Endometrium (tissue), 2 donors: ENCODE measurements around the gene KCTD19.
"Not testable (repeated sequence)": the region's sequence is repeated elsewhere in the genome, so short reads cannot be mapped to it uniquely, and the experiment has no call there.

Experiments used
- FAIRE-seq: peaks from 2 replicates; lab custom pipeline; 2012; peaks lifted over from hg19 to GRCh38; lab: Jason Lieb, UNC
- donor health status: control.
- donor health status: control.

KCTD19 gene

DNA sequence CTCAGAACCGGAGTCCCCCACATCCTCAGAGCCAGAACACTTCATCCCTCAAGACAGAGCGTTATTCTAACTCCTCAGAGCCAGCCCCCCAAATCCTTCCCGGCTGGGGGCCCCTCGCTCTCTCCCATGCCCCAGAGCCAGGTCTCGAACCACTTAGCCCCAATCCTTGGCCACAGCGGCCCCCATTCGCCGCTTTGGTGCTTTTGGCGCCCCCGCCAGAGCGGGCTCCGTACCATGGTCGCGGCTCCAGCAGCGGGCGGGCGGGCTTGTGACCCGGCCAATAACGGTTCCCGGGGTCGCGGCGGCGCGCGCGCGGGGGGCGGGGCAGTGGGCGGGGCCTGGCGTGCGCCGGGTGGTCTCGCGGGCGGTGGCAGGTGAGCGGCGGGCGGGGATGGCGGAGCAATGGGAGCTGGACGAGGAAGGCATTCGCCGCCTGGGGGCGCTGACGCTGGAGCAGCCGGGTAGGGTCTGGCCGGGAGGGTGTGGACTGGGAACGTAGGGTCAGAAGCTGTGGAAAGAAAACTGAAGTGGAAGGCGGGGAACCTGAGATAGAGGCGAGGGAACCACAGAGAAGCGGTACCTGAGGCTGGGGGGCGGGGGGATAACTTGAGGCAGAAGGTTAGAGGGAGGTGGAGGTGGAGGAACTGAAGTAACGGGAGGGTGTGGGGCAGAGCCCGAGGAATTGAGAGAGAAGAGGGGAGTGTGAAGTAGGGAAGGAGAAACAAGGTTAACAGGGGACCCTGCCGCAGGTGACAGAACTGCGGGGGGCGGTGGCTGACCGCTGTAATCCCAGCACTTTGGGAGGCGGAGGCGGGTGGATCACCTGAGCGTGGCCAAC, at the start of gene KCTD19, which contains the start of gene LRRC36:
Gene KCTD19, minus strand, starts transcription at position 270 of the 838 bp plus-strand sequence. Its CDS starts 34 bp downstream, at position 236.
Gene LRRC36, plus strand, starts transcription at position 344 of the 838 bp plus-strand sequence. Its CDS starts 48 bp downstream, at position 392.
- FAIRE-seq, result no peak

DNA sequence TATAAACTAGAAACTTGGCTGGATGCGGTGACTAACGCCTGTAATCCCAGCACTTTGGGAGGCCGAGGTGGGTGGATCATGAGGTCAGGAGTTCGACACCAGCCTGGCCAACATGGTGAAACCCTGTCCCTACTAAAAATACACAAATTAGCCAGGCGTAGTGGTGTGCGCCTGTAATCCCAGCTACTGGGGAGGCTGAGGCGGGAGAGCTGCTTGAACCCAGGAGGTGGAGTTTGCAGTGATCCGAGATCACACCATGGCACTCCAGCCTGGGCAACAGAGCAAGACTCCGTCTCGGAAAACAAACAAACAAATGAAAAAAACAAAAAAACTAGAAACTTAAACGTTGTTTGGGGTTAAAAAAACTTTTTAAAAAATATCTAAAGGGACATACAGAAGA, 49.5 kb upstream of the KCTD19 start:
- FAIRE-seq, result not testable (repeated sequence)

DNA sequence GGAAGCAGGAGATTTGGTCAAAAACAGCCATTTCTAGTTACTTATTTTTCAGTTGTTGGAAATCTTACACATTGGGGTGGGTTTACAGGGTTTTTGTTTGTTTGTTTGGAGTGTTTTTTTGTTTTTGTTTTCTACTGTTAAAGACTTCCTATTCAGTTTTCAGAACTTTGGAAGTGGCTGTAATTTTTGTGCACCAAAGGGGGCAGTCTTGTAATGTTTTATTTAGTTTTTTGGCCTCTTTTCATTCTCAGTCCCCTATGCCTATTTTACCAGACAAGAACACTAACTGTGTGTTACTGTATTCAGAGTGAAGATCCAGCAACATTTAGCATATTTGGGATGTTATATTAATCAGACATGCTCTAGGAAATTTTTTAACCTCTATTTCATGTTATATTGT, 46.1 kb upstream of the KCTD19 start:
- FAIRE-seq, result peak; percentile 4

DNA sequence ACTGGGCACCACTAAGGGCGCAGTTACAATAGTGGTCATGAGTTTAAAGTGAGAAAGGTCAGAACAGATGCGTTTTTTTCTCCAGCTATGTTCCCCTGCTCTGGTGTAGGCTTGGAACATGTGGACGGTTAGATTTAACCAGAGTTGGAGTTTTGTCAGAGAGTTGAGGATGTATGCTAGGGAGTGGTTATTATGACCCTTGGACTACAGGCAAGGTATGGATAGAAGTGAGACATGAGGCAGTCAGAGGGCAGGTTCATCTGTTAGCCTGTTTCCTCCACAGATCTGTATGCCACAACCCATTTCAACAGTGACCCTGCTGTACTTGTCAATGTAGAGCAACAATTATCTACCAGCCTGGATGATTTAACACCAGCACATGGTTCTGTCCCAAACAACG, 44.1 kb upstream of the KCTD19 start:
- no peak for FAIRE-seq

DNA sequence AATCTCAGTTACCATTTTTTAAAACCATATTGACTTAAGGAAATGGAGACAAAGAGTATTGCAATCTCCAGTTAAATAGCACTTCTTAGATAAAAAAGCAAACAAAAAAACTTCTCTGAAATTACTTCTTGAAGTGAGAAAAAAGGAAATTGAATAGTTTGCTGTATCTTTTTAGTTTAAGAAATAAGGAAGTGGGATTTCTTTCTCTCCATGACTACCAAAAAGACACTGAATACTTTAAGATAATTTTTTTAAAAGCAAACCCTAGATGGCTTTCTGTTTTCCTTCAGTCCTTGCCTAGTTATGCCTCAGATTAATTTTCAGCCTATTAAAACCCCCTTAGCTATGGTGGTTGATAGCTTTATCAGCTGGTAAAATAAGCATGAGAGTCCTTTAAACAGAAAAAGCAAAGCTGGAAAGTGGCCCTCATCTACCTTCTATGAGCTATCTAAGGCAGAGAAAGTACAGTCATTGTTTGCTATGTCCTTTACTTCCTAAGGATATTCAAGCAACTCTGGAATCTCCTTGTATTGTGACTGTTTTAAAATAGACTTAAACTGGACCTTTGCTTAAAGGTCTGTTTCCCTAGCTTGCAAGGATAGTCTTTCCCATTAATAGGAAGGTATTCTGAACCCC, 38.2 kb upstream of the KCTD19 start:
- no peak for FAIRE-seq

DNA sequence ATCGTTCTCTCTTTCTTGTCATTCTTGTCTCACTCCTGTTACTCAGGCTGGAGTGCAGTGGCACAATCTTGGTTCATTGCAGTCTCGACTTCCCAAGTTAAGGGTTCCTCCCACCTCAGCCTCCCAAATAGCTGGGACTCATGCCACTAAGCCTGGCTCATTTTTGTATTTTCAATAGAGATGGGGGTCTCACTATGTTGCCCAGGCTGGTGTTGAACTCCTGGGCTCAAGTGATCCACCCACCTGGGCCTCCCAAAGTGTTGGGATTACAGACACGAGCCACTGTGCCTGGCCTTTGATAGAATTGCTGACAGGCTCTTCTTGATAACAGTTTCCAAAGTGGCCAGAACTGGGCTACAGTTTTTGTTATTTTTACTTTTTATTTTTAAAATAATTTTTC, 34.5 kb upstream of the KCTD19 start:
- no peak for FAIRE-seq

DNA sequence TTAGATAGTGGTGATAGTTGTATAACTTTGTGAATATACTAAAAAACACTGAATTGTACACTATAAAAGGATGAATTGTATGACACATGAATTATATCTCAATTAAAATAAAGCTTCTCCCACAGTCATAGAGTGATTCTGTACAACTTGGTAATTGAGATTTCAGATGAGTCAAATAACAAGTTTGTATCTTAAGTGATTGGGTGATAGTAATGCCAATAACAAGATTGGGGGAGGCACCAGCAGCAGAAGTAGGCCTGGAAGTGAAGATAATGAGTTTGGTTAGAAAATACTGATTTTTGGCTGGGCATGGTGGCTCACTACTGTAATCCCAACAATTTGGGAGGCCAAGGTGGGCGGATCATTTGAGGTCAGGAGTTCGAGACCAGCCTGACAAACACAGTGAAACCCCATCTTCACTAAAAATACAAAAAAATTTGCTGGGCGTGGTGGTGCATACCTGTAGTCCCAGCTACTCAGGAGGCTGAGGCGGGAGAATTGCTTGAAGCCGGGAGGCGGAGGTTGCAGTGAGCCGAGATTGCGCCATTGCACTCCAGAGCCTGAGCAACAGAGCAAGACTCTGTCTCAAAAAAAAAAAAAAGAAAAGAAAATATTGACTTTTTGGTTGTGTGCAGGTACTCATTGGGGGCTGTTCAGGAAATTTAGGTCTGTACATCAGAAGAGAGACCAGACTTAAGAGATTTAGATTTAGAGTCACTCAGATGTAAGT, 33.2 kb upstream of the KCTD19 start:
- FAIRE-seq, result not testable (repeated sequence)

DNA sequence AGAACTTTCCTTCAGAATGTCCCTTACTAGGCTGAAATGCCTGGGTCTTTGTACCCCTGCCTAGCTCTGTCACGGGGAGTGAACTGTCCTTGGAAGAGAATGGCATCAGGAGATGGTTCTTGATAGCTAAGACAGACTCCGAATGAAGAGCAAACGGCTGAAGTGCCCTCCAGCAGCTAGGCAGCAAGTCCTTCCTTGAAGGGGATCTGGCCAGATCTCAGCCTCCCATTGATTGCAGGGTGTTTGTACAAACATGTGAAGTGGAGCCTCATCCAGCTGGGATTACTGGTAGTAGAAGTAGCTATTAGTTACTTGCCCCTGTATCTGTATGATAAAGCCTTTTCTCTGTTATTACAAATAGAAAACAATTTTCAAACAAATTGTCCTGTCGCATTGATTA, 31.0 kb upstream of the KCTD19 start:
- FAIRE-seq, result no peak

DNA sequence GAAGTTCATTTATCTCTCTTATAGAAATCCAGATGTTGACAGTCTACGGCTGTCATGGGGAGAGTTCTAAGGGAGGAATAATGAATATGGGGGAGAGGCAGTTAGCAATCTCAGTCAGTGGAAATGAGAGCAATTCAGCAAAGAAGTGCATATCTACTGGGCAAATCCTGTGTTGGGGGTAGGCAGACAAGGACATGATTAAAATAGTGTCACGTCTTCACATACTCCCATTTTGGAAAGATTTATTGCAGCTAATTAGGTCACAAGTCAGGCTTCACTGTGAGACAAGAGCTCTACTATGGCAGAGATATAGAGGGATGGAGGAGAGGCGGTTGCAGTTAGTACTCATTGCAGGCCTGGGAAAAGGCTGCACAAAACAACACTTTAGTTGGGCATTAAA, 29.9 kb upstream of the KCTD19 start:
- FAIRE-seq, result no peak

DNA sequence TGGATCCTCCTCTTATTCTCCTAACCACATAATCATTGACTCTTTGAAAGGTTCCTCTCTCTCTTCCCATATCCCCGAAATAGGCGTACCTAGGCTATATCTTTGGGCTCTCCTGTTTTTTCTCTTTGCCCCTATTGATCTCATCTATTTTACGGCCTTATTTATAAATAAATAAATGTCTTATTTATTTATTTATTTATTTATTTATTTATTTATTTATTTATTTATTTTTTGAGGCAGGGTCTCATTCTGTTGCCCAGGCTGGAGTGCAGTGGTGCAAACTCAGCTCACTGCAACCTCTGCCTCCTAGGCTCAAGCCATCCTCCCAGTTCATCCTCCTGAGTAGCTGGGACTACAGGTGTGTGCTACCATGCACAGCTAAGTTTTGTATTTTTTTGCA, 25.9 kb upstream of the KCTD19 start:
- not testable (repeated sequence) for FAIRE-seq

DNA sequence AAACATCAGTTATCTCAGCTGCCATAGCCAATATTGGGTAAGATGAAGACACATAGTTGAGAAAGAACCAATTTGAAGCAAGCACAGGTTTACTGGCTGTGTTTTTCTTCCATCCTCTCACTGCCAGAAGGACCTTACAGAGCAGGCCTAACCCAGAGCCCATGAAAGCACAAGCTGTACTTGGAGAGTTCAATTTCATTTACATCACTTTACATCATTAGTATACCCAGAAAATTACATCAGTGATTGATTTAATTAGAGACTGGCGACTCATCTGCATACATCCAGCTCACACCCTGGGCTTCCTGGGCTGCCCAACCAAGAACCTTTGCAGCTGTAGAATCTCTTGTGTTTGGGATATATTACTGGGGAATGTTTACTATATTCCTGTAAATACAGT, 23.8 kb upstream of the KCTD19 start:
- no peak for FAIRE-seq

DNA sequence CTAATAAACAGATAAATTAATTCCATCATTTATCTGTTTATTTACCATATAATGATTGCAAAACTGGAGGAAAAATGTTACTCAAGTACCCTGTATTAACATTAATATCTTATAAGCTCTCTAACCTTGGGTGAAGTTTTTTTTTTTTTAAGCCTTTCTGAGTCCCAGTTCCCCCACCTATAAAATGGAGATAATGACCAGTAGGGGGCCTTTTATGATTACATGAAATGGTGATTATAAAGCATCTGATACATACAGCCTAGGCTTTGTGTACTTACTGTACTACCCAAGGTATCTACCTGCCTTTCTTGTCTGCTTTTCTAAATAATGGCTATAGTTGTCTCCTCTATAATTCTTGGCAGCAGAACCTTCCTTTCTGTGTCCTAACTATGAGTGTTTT, 22.6 kb upstream of the KCTD19 start:
- no peak for FAIRE-seq

DNA sequence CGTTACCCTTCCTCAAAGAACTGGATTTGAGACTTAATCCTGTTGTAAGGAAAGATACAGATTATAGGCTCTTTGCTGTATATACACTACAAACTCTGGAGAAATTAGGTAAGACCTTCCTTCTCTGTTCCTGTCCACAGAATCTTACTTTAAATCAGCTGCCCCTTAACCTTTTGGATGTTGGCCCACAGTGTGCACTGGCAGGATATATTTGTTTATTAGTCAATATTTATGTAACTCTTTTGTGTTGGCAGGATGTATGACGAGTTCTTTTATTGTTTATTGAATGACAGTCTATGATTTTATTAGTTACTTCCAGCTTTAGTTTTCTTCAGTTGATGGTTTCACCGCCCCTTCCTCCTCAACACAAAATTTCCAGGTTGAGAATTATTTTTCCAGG, 19.8 kb upstream of the KCTD19 start:
- FAIRE-seq, result no peak

DNA sequence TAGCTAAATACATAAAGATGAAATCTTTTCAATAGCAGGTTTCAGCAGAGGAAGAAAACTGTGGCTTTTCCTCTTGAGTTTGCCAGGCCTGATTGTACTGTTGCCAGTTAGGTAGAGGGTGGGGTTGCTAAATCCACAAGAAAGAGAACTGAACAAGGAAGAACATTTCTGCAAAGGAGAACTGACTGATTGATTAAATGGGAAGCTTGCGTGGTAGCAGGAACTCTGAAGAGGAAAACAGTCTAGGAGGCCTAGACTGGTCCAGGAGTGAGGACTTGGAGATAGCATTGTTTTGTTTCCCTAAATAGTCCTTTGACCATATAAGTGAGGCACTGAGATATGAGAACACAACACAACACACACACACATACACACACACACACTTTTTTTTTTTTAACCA, 18.9 kb upstream of the KCTD19 start:
- no peak for FAIRE-seq

DNA sequence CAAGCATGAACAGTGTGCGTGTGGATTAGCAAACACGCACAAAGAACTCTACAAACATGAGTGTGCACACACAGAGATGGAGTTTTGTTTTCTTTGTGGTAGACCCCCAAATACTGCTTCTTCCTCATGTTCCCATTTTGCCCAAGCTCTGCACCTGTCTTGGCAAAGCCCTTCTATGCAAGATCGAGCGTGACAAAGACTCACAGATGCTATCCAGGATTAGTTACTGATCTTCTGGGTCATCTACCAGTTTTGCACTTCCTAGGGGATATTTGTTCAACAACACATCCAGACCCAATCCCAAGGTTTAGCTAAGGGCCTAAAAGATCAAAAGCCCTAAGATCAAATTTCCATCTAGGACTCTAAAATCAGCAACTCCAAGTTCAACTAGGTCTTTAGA, 16.1 kb upstream of the KCTD19 start:
- no peak for FAIRE-seq

DNA sequence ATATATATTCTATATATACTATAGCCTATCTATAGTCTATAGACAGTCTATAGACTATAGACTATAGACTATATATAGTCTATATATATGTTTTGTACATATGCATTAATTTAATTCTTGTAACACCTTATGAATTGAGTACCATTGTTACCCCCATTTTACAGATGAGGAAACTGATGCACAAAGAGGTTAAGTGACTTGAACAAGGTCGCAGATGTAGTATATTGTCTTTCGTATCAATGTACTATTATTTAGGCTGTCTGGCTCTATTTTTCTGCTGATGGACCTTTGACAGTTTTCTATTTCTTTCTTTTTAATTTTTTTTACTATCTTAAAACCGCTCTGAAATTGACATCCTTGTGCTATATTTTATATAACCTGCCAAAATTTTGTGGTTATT, 14.7 kb upstream of the KCTD19 start:
- FAIRE-seq, result no peak

DNA sequence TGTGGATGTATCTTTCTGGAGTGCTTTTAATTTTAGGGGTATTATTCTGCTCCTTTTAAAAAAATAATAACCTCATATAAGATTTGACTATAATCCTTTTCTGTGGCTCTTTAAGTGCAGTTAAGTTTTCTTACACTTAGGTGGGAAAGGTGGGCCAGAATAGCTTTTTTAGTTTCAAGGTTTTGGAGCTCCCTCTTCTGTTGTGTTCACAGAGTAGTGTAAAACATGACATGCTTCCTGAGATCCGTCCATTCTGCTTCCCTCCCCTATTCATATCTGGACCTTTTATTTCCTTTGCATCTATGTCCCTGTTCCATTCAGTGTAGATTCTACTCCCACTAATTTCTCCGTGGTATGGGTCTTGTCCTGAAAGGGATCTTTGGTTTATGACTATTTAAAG, 12.9 kb upstream of the KCTD19 start:
- FAIRE-seq, result no peak

DNA sequence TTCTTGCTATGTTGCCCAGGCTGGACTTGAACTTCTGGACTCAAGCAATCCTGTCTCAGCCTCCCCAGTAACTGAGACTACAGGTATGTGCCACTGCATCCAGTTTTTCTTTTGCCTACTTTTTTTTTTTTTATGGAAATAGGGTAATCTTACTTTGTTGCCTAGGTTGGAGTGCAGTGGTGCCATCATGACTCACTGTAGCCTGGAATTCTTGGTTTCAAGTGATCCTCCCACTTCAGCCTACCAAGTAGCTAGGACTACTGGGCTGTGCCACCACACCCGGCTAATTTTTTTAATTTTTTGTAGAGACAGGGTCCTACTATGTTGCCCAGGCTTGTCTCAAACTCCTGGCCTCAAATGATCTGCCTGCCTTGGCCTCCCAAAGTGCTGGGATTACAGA, 10.1 kb upstream of the KCTD19 start:
- no peak for FAIRE-seq

DNA sequence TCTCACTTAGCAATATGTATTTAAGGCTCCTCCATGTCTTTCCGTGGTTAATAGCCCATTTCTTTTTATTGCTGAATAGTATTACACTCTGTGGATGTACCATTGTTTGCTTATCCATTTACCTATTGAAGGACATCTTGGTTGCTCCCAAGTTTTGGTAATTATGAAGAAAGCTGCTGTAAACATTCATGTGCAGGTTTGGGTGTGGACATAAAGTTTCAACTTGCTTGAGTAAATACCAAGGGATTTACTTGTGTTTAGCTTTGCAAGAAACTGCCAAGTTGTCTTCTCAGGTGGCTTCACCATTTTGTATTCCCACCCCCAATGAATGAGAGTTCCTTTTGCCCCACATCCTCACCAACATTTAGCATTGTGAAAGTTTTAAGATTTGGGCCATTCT, 9.6 kb upstream of the KCTD19 start:
- no peak for FAIRE-seq

DNA sequence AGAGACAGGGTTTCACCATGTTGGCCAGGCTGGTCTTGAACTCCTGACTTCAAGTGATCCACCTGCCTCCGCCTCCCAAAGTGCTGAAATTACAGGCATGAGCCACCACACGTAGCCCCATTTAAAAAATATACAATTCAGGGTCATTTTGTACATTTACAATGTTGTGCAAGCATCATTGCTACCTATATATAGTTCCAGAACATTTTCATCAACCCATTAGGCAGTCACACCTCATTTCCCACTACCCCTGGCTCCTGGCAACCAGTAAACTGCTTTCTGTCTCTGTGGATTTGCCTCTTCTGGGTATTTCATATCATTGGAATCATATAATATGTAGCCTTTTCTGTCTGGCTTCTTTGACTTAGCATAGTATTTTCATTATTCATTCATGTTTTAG, 6.8 kb upstream of the KCTD19 start:
- FAIRE-seq, result no peak

DNA sequence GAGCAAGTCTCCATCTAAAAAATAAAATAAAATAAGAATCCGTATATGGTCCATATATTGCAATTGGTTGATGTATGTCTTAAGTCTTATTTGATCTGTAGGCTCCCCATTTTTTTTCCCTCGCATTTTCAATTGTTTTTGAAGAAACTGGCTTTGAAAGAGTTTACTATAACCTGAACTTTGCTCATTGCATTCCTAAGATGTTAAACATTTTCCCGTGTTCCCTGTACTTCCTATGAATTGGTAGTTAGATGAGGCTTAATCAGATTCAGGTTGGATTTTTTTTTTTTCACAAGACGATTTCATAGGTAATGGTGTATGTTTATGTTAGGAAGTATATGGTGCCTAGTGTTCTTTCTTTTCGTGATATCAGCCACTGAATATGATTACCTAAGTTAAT, 3.4 kb upstream of the KCTD19 start:
- FAIRE-seq, result no peak

DNA sequence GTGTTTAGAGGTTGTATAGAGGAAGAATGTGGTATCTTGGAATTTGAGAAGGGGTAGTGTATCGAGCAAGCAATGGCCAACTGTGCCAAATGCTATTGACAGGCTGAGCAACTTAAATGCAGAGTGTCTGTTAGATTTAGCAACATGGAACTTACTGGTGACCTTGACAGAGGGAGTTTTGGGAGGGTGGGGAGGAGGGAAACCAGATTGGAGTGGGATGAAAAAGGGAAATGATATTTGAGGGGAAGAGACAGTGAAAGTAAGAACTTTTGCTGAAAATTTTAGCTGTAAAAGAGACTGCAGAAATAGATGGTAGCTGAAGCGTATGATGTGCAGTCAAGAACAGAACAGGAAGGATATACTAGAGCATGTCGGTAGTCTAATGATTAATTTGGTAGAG, 1.2 kb upstream of the KCTD19 start:
- no peak for FAIRE-seq

DNA sequence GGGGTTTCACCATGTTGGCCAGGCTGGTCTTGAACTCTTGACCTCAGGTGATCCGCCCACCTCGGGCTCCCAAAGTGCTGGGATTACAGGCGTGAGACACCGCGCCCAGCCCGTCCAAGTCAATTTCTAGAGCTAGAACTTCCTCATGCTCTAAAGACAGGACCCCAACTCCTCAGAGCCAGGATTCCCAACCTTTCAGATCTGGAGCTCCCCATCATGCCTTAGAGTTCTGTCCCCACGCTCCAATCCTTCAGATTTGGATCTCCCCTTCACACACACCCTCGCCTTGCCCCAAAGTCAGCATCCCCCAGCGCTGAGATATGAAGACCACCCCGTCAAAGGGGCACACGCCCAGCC, 448 bp downstream of the KCTD19 start:
- no peak for FAIRE-seq
